ENCODE measurements around the gene BDKRB2. TPM values are rescaled to one million over a fixed set of nuclear protein-coding genes. Genes with fewer than 3 reads are reported as not detected.

Gene BDKRB2
- polyA plus RNA-seq, 1 experiment, result 182 TPM

DNA sequence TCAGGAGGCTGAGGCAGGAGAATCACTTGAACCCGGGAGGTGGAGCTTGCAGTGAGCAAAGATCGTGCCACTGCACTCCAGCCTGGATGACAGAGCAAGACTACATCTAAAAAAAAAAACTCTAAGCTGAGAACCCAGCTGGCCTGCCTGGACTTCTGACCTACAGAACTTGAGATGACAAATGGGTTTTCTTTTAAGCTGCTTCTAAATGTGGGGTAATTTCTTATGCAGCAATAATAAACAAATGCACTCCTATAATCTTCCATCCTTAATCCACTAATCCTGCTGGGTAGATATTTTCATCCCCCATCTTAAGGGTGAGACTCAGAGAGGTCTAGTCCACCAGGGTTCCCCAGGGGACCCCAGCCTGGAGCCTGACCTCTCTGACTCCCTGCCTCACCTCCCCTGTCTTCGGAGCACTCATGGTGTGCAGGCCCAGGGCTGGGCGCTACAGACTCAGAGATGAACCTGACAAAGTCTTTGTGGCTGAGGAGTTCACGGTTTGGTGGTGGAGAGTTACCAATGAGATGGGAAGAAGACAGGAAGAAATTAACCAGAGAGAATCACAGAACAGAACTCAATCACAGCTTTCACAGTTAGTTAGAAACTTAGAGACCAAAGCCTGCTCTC lies 39.7 kb upstream of the BDKRB2 start:
- peak overlapping the region; percentile 31 for H3K27ac ChIP-seq (ENCODE audit: low read depth, low read length)
- TF ChIP-seq CTCF (IDR thresholded peaks at IDR 0.05; ENCODE audit: low read depth, low read length), result no peak
- ChIA-PET POLR2A (interaction anchor here (0.5 to 1.7 kb wide), 4 partner anchors 19 to 65 kb away, joined by 3 to 9 read pairs (median 4); partner anchors contain the start of gene BDKRB2), CTCF (no interaction called here)
- DNase-seq (ENCODE audit: low read depth, low spot score), result no peak
- no peak overlapping the region for H3K4me3 ChIP-seq (ENCODE audit: low read depth, low read length)
- no peaks in the 10 kb centered on the region for H3K27me3 ChIP-seq (ENCODE audit: control insufficient read depth, insufficient read depth, low read length)
- H3K9me3 ChIP-seq (ENCODE audit: control insufficient read depth, insufficient read depth, low read length), result no peaks in the 10 kb centered on the region

DNA sequence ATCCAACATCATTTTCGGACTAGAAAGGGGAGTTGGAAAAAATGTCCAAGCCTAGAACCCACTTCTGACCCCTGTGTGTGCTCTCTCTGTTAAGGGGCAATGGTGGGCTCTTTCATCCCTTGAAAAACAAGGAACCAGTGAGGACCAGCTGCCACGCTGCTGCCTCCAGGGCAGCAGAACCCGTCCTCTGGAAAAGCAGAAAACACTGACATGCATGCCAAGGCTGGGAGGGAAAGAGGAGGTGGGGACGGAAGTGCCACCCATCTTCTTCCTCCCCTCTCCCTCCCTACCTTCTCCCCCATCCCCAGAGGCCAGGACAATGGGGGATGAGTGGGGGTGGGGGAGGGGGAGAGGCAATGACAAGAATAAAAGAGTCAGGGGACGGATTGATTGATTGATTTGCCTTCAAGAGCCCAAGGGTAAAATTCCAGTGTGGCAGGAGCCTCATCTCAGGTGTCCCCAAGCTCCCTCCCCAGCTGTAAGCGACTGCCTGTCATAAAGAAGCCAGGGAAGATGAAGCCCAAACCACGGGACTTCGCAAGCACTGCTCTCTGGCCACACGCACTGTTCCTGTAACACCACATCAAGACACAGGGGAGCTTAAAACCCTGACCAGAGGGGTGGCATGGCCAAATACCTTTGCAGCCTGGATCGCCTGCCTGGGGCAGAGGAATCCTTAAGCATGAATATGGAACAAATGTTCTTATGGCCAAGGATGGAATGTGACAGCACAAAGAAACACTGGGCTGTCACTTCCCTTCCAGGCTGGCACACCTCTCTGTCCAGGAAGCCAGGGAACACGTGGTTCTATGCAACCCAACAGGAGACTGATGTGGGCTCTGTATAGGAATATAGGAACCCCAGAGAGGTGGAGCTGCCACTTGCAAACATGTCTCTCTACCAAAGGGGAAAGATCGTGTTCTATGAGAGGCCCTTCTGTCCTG lies 38.9 kb upstream of the BDKRB2 start:
- Histone ChIP-seq H3K27me3 (ENCODE audit: control insufficient read depth, insufficient read depth, low read length) (no peaks in the 10 kb centered on the region), H3K27ac (ENCODE audit: low read depth, low read length) (no peak overlapping the region), H3K4me3 (ENCODE audit: low read depth, low read length) (no peak overlapping the region), H3K9me3 (ENCODE audit: control insufficient read depth, insufficient read depth, low read length) (no peaks in the 10 kb centered on the region)
- no peak for DNase-seq (ENCODE audit: low read depth, low spot score)
- CTCF ChIA-PET, result no interaction called here
- POLR2A ChIA-PET, result interaction anchor here (1.3 to 1.7 kb wide), 2 partner anchors 20 to 39 kb away, joined by 5 to 9 read pairs; partner anchors contain the start of gene BDKRB2
- TF ChIP-seq CTCF (IDR thresholded peaks at IDR 0.05; ENCODE audit: low read depth, low read length), result no peak

GRCh38 chr14:96166461-96167223 lies 38.0 kb upstream of the BDKRB2 start:
- no peaks in the 10 kb centered on the region for H3K9me3 ChIP-seq (ENCODE audit: control insufficient read depth, insufficient read depth, low read length)
- no peak for TF ChIP-seq CTCF (IDR thresholded peaks at IDR 0.05; ENCODE audit: low read depth, low read length)
- ChIA-PET POLR2A (interaction anchor here (1.0 to 1.6 kb wide), 8 partner anchors 11 to 66 kb away, joined by 3 to 17 read pairs (median 4); partner anchors contain the start of gene BDKRB2), CTCF (interaction anchor here (0.8 to 1.1 kb wide), 2 partner anchors 10 to 19 kb away, joined by 3 read pairs; no protein-coding TSS in a partner anchor)
- no peak for DNase-seq (ENCODE audit: low read depth, low spot score)
- peak overlapping the region; percentile 82 for H3K27ac ChIP-seq (ENCODE audit: low read depth, low read length)
- H3K4me3 ChIP-seq (ENCODE audit: low read depth, low read length), result no peak overlapping the region
- no peaks in the 10 kb centered on the region for H3K27me3 ChIP-seq (ENCODE audit: control insufficient read depth, insufficient read depth, low read length)

- peak overlapping the region; percentile 82 for H3K27ac ChIP-seq (ENCODE audit: low read depth, low read length)
- no peaks in the 10 kb centered on the region for H3K27me3 ChIP-seq (ENCODE audit: control insufficient read depth, insufficient read depth, low read length)
- CTCF ChIA-PET, result interaction anchor here (0.7 to 1.1 kb wide), 3 partner anchors 9 to 169 kb away, joined by 3 read pairs; no protein-coding TSS in a partner anchor
- TF ChIP-seq CTCF (IDR thresholded peaks at IDR 0.05; ENCODE audit: low read depth, low read length), result no peak
- peak; percentile 77 for DNase-seq (ENCODE audit: low read depth, low spot score)
- no peak overlapping the region for H3K4me3 ChIP-seq (ENCODE audit: low read depth, low read length)
- no peaks in the 10 kb centered on the region for H3K9me3 ChIP-seq (ENCODE audit: control insufficient read depth, insufficient read depth, low read length)
- POLR2A ChIA-PET, result interaction anchor here (0.7 to 1.6 kb wide), 11 partner anchors 10 to 67 kb away, joined by 3 to 17 read pairs (median 5); partner anchors contain the start of gene BDKRB2
These were observed 37.2 kb upstream of the BDKRB2 start for GRCh38 chr14:96167224-96168148.

All from AG04450 (cell line).